WTC11 (cell line): Measurements from ENCODE around the gene CRAMP1.

ENCODE experiments used
- CREB1 ChIP-seq: sonication (generic); formaldehyde crosslinking; IDR thresholded peaks from 2 replicates; pipeline ENCODE4 v1.8.0; 2023; ENCODE audit warnings: mild to moderate bottlenecking, missing genetic modification reagents
- CTCF ChIP-seq: fragments of 200-600 bp; IDR thresholded peaks from 2 replicates; pipeline ENCODE4 v1.8.0; 2022; ENCODE audit warnings: antibody characterized with exemption
- ESRRA ChIP-seq: sonication (generic); formaldehyde crosslinking; IDR thresholded peaks from 2 replicates; pipeline ENCODE4 v1.8.1; 2022; ENCODE audit warnings: mild to moderate bottlenecking, missing genetic modification reagents, borderline replicate concordance
- FOXK1 ChIP-seq: sonication (generic); formaldehyde crosslinking; IDR thresholded peaks from 2 replicates; pipeline ENCODE4 v1.8.0; 2022; ENCODE audit warnings: mild to moderate bottlenecking, moderate library complexity, missing genetic modification reagents
- HMGA2 ChIP-seq: fragments of 250-450 bp; sonication (Bioruptor Pico); IDR thresholded peaks from 2 replicates; pipeline ENCODE4 v1.4.0; 2021; ENCODE audit warnings: mild to moderate bottlenecking, moderate library complexity
- JUN ChIP-seq: sonication (generic); formaldehyde crosslinking; IDR thresholded peaks from 2 replicates; pipeline ENCODE4 v1.8.0; 2023; ENCODE audit warnings: mild to moderate bottlenecking, missing genetic modification reagents
- NFATC4 ChIP-seq: fragments of 250-450 bp; sonication (Bioruptor Pico); IDR thresholded peaks from 2 replicates; pipeline ENCODE4 v1.9.0; 2021; ENCODE audit warnings: mild to moderate bottlenecking
- NR3C1 ChIP-seq: sonication (generic); formaldehyde crosslinking; conservative IDR thresholded peaks from 2 replicates; pipeline ENCODE4 v1.8.1; 2023; ENCODE audit warnings: low read depth, mild to moderate bottlenecking, missing genetic modification reagents
- OVOL2 ChIP-seq: fragments of 250-450 bp; sonication (Bioruptor Pico); IDR thresholded peaks from 2 replicates; pipeline ENCODE4 v1.9.0; 2021; ENCODE audit warnings: mild to moderate bottlenecking, borderline replicate concordance
- SP1 ChIP-seq: sonication (generic); formaldehyde crosslinking; conservative IDR thresholded peaks from 2 replicates; pipeline ENCODE4 v1.8.1; 2022; ENCODE audit warnings: missing genetic modification reagents
- ZNF532 ChIP-seq: fragments of 250-450 bp; sonication (Bioruptor Pico); IDR thresholded peaks from 2 replicates; pipeline ENCODE4 v1.9.0; 2021; ENCODE audit warnings: mild to moderate bottlenecking, borderline replicate concordance
- TF ChIP-seq, protein P1 (sequence below): sonication (generic); formaldehyde crosslinking; IDR thresholded peaks from 2 replicates; pipeline ENCODE4 v1.8.0; 2022; ENCODE audit warnings: mild to moderate bottlenecking, missing genetic modification reagents
- TF ChIP-seq, protein P2 (sequence below): sonication (generic); formaldehyde crosslinking; IDR thresholded peaks from 2 replicates; pipeline ENCODE4 v1.8.0; 2022; ENCODE audit warnings: mild to moderate bottlenecking, missing genetic modification reagents
- TF ChIP-seq, protein P3 (sequence below): sonication (generic); formaldehyde crosslinking; IDR thresholded peaks from 2 replicates; pipeline ENCODE4 v1.8.1; 2023; ENCODE audit warnings: mild to moderate bottlenecking, missing genetic modification reagents

GRCh38 chr16:1650131-1650530 lies 38.0 kb downstream of the CRAMP1 start:
- TF ChIP-seq CTCF (no peak), HMGA2 (CRISPR knock-in tag) (no peak), ZNF532 (CRISPR knock-in tag) (no peak), CREB1 (CRISPR knock-in tag) (no peak), FOXK1 (CRISPR knock-in tag) (no peak), NFATC4 (CRISPR knock-in tag) (no peak), ESRRA (CRISPR knock-in tag) (no peak), JUN (CRISPR knock-in tag) (no peak), OVOL2 (CRISPR knock-in tag) (no peak), SP1 (no peak), NR3C1 (no peak)
- TF ChIP-seq, protein P1, sequence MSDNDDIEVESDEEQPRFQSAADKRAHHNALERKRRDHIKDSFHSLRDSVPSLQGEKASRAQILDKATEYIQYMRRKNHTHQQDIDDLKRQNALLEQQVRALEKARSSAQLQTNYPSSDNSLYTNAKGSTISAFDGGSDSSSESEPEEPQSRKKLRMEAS (CRISPR knock-in tag), result no peak
- TF ChIP-seq, protein P2, sequence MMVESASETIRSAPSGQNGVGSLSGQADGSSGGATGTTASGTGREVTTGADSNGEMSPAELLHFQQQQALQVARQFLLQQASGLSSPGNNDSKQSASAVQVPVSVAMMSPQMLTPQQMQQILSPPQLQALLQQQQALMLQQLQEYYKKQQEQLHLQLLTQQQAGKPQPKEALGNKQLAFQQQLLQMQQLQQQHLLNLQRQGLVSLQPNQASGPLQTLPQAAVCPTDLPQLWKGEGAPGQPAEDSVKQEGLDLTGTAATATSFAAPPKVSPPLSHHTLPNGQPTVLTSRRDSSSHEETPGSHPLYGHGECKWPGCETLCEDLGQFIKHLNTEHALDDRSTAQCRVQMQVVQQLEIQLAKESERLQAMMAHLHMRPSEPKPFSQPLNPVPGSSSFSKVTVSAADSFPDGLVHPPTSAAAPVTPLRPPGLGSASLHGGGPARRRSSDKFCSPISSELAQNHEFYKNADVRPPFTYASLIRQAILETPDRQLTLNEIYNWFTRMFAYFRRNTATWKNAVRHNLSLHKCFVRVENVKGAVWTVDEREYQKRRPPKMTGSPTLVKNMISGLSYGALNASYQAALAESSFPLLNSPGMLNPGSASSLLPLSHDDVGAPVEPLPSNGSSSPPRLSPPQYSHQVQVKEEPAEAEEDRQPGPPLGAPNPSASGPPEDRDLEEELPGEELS (CRISPR knock-in tag), result no peak
- TF ChIP-seq, protein P3, sequence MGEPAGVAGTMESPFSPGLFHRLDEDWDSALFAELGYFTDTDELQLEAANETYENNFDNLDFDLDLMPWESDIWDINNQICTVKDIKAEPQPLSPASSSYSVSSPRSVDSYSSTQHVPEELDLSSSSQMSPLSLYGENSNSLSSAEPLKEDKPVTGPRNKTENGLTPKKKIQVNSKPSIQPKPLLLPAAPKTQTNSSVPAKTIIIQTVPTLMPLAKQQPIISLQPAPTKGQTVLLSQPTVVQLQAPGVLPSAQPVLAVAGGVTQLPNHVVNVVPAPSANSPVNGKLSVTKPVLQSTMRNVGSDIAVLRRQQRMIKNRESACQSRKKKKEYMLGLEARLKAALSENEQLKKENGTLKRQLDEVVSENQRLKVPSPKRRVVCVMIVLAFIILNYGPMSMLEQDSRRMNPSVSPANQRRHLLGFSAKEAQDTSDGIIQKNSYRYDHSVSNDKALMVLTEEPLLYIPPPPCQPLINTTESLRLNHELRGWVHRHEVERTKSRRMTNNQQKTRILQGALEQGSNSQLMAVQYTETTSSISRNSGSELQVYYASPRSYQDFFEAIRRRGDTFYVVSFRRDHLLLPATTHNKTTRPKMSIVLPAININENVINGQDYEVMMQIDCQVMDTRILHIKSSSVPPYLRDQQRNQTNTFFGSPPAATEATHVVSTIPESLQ, result no peak
